OCI-LY1 (cell line): ENCODE measurements around the gene NLRP2B.

Experiments
- EZH2 ChIP-seq: fragments of 200-600 bp; sonication (generic), shearing (Covaris generic); IDR thresholded peaks from 2 replicates; pipeline ENCODE4 v1.8.0; 2017; ENCODE audit warnings: borderline replicate concordance, mixed run types, mild to moderate bottlenecking, antibody characterized with exemption, low read length, moderate library complexity, mixed read lengths
- TF ChIP-seq, protein P1 (sequence below): fragments of 200-600 bp; sonication (generic), shearing (Covaris generic); IDR thresholded peaks from 2 replicates; pipeline ENCODE4 v1.5.1; 2017; ENCODE audit warnings: mild to moderate bottlenecking, antibody characterized with exemption, low read length, moderate library complexity, mixed read lengths

DNA sequence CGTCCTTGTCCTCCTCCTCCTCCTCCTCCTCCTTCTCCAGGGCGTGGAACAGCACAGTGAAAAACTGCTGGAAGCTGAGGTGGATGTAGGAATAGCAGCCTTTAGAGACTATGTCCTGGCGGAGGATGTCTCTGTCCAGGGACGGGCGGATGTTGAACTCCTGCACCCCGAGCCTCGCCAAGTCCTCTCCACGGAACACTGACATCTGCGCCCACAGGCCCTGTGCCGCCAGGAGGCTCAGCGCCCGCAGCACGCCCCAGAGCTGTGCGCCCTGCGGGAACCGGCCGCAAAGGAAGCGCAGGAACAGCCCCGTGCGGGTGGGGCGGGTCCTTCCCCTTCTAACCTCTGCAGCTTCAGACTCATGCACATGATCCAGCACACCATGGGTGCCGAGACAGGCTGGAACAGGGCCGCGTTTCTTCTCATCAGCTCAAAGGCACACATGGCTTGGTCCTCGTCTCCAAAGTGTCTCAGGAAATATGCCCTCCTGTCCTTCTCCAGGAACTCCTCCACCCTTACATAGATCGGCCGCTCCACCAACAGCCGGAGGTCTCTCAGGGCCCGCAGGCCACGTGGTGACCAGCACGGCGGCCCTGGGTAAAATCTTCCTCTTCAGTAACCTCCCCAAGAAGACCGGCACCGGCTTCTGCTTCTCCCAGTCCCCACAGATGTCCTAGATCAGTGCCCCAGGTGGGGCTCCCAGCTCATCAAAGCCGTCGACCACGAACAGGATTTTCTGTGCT is 1.2 kb downstream of the NLRP2B start:
- TF ChIP-seq, protein P1, sequence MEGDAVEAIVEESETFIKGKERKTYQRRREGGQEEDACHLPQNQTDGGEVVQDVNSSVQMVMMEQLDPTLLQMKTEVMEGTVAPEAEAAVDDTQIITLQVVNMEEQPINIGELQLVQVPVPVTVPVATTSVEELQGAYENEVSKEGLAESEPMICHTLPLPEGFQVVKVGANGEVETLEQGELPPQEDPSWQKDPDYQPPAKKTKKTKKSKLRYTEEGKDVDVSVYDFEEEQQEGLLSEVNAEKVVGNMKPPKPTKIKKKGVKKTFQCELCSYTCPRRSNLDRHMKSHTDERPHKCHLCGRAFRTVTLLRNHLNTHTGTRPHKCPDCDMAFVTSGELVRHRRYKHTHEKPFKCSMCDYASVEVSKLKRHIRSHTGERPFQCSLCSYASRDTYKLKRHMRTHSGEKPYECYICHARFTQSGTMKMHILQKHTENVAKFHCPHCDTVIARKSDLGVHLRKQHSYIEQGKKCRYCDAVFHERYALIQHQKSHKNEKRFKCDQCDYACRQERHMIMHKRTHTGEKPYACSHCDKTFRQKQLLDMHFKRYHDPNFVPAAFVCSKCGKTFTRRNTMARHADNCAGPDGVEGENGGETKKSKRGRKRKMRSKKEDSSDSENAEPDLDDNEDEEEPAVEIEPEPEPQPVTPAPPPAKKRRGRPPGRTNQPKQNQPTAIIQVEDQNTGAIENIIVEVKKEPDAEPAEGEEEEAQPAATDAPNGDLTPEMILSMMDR, result no peak
- TF ChIP-seq EZH2, result no peak
